NCI-H146 (cell line): Measurements from ENCODE around the gene RASGRF2.

Source experiments
- DNase-seq: peaks from one replicate; lab custom pipeline; 2025; lab: John Stamatoyannopoulos, UW

Gene RASGRF2

GRCh38 chr5:81140441-81140840 is 180.3 kb downstream of the RASGRF2 start:
- DNase-seq: peak; percentile 28

GRCh38 chr5:81140943-81141342 is 180.8 kb downstream of the RASGRF2 start:
- no peak for DNase-seq

GRCh38 chr5:81142108-81142507 is 181.9 kb downstream of the RASGRF2 start:
- DNase-seq: no peak

GRCh38 chr5:81145329-81145935 is 185.3 kb downstream of the RASGRF2 start:
- no peak for DNase-seq

- DNase-seq: peak; percentile 24
Measured at GRCh38 chr5:81146031-81146430, 185.9 kb downstream of the RASGRF2 start.

- DNase-seq: no peak
Measured at GRCh38 chr5:81147011-81147885, 187.1 kb downstream of the RASGRF2 start.

- no peak for DNase-seq
Measured at GRCh38 chr5:81147886-81148571, 187.9 kb downstream of the RASGRF2 start.

- no peak for DNase-seq
Measured at GRCh38 chr5:81151546-81151945, 191.4 kb downstream of the RASGRF2 start.

GRCh38 chr5:81154725-81155124 is 194.6 kb downstream of the RASGRF2 start:
- no peak for DNase-seq

GRCh38 chr5:81156732-81157131 is 196.6 kb downstream of the RASGRF2 start:
- no peak for DNase-seq

GRCh38 chr5:81161012-81161601 is 200.9 kb downstream of the RASGRF2 start:
- DNase-seq: no peak

GRCh38 chr5:81162501-81162900 is 202.3 kb downstream of the RASGRF2 start:
- DNase-seq: no peak

- no peak for DNase-seq
Measured at GRCh38 chr5:81163651-81164050, 203.5 kb downstream of the RASGRF2 start.

- DNase-seq: no peak
Measured at GRCh38 chr5:81164476-81164875, 204.3 kb downstream of the RASGRF2 start.

- no peak for DNase-seq
Measured at GRCh38 chr5:81164936-81165335, 204.8 kb downstream of the RASGRF2 start.

- DNase-seq: peak; percentile 75
Measured at GRCh38 chr5:81165493-81166119, 205.4 kb downstream of the RASGRF2 start.

- no peak for DNase-seq
Measured at GRCh38 chr5:81166430-81166829, 206.3 kb downstream of the RASGRF2 start.

- DNase-seq: no peak
Measured at GRCh38 chr5:81167078-81167477, 206.9 kb downstream of the RASGRF2 start.

- no peak for DNase-seq
Measured at GRCh38 chr5:81167544-81167943, 207.4 kb downstream of the RASGRF2 start.

GRCh38 chr5:81169924-81170323 is 209.8 kb downstream of the RASGRF2 start:
- no peak for DNase-seq

- peak; percentile 73 for DNase-seq
Measured at GRCh38 chr5:81171769-81172168, 211.6 kb downstream of the RASGRF2 start.

- DNase-seq: no peak
Measured at GRCh38 chr5:81172710-81173109, 212.5 kb downstream of the RASGRF2 start.
